Epithelial cell of esophagus (primary cell): Measurements from ENCODE around the gene CNN2.

ENCODE experiments used
- DNase-seq: peaks from one replicate; pipeline ENCODE4 v3.0.0; 2010; ENCODE audit warnings: low read depth
- H3K4me3 ChIP-seq: 2 replicates; pipeline ENCODE4 v1.5.1; 2011; ENCODE audit warnings: mild to moderate bottlenecking, low read length, control low read depth
- TF ChIP-seq, protein P1 (sequence below): IDR thresholded peaks from 2 replicates; pipeline ENCODE4 v1.5.1; 2011; ENCODE audit warnings: low read depth, mild to moderate bottlenecking, low read length, control low read depth, inconsistent platforms; ENCODE audit not compliant: insufficient read depth; ENCODE audit errors: missing control alignments

CNN2 gene

DNA sequence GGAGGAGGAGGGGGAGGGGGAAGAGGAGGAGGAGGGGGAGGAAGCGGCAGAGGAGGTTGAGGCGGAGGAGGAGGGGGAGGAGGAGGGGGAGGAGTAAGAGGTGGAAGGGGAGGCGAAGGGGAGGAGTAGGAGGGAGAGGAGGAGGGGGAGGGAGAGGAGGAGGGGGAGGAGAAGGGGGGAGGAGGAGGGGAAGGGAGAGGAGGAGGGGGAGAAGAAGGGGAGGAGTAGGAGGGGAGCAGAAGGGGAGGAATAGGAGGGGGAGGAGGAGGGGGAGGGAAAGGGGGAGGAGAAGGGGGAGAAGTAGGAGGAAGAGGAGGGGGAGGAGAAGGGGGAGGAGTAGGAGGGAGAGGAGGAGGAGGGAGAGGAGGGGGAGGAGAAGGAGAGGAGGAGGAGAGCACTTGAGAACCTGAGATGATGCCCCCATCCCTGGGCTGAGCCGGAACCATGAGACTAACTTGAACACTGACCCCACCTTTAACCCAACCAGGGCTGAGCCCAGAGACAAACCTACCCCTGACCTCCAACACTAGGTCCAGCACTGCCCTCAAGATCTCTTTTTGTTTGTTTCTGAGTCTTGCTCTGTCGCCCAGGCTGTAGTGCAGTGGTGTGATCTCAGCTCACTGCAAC lies 26.1 kb downstream of the CNN2 start:
- TF ChIP-seq, protein P1, sequence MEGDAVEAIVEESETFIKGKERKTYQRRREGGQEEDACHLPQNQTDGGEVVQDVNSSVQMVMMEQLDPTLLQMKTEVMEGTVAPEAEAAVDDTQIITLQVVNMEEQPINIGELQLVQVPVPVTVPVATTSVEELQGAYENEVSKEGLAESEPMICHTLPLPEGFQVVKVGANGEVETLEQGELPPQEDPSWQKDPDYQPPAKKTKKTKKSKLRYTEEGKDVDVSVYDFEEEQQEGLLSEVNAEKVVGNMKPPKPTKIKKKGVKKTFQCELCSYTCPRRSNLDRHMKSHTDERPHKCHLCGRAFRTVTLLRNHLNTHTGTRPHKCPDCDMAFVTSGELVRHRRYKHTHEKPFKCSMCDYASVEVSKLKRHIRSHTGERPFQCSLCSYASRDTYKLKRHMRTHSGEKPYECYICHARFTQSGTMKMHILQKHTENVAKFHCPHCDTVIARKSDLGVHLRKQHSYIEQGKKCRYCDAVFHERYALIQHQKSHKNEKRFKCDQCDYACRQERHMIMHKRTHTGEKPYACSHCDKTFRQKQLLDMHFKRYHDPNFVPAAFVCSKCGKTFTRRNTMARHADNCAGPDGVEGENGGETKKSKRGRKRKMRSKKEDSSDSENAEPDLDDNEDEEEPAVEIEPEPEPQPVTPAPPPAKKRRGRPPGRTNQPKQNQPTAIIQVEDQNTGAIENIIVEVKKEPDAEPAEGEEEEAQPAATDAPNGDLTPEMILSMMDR = no peak
- DNase-seq = no peak
- no peak overlapping the region for H3K4me3 ChIP-seq

DNA sequence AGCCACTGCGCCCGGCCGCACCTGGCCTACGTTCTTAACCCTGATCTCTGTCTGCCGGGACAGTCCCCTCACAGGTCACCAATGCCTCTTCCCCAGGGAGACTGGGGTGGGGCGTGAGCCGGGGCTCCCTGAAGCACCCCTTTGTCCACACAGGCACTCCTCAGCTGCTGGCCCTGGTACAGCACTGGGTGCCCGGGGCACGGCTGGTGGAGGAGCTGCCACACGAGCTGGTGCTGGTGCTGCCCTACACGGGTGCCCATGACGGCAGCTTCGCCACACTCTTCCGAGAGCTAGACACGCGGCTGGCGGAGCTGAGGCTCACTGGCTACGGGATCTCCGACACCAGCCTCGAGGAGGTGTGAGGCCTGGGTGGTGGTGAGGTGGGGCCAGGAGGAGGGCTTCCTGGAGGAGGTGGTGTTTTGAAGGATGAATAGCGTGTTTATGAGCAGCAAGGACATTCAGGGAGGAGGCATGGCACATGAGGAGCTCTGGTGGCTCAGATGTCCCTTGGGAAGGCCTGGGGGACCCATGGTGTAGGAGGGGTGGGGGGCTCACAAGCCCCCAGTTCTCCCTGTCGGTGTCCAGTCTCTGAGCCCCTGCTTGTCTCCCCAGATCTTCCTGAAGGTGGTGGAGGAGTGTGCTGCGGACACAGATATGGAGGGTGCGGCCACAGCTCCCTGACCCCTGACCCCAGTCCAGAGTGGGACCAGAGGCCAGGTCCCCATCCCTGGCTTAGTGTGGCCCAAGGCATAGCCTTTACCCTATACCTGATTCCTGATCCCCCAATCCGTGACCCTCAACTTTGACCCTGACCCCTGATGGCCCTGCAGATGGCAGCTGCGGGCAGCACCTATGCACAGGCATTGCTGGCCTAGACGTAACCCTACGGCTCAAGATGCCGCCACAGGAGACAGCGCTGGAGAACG lies 27.0 kb downstream of the CNN2 start:
- TF ChIP-seq, protein P1 = no peak
- H3K4me3 ChIP-seq = no peak overlapping the region
- no peak for DNase-seq

DNA sequence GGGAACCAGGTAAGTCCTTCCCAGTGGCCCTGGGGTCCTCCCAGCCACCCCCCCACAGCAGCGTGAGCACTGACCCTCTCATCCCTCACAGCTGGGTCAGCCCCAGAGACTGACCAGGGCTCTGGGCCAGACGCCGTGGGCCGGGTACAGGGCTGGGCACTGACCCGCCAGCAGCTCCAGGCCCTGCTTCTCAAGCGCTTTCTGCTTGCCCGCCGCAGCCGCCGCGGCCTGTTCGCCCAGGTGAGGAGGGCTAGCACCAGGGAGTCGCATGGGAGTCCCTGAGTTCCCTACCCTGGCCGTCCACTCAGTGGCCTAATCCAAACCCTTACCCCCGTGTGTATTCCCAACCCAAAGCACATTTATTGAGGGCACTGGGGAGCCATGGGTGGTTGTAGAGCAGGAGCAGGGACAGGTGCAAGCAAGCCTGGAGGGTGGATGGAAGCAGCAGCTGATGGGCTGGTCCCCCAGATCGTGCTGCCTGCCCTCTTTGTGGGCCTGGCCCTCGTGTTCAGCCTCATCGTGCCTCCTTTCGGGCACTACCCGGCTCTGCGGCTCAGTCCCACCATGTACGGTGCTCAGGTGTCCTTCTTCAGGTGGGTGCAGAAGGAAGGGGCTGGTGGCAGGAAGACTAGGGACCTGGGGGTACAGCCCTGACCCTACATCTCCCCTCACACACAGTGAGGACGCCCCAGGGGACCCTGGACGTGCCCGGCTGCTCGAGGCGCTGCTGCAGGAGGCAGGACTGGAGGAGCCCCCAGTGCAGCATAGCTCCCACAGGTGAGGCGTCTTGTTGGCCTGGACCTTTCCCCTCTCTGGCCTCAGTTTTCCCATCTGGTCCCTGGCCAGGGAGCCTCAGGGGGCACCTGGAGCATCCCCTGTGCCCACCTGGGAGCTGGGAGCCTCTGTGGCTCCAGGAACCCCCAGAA lies 28.0 kb downstream of the CNN2 start:
- no peak for DNase-seq
- TF ChIP-seq, protein P1 = no peak

DNA sequence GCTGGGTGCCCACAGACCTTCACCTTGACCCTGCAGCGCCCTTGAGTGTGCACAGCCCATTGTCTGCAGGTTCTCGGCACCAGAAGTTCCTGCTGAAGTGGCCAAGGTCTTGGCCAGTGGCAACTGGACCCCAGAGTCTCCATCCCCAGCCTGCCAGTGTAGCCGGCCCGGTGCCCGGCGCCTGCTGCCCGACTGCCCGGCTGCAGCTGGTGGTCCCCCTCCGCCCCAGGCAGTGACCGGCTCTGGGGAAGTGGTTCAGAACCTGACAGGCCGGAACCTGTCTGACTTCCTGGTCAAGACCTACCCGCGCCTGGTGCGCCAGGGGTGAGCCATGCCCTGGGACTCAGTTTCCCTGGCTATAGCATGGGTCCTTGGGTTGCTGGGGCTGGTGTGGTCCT lies 28.6 kb downstream of the CNN2 start:
- H3K4me3 ChIP-seq = no peak overlapping the region
- TF ChIP-seq, protein P1 = no peak

More for the DNA sequence above, 28.0 kb downstream of the CNN2 start:
- H3K4me3 ChIP-seq = no peak overlapping the region

DNA sequence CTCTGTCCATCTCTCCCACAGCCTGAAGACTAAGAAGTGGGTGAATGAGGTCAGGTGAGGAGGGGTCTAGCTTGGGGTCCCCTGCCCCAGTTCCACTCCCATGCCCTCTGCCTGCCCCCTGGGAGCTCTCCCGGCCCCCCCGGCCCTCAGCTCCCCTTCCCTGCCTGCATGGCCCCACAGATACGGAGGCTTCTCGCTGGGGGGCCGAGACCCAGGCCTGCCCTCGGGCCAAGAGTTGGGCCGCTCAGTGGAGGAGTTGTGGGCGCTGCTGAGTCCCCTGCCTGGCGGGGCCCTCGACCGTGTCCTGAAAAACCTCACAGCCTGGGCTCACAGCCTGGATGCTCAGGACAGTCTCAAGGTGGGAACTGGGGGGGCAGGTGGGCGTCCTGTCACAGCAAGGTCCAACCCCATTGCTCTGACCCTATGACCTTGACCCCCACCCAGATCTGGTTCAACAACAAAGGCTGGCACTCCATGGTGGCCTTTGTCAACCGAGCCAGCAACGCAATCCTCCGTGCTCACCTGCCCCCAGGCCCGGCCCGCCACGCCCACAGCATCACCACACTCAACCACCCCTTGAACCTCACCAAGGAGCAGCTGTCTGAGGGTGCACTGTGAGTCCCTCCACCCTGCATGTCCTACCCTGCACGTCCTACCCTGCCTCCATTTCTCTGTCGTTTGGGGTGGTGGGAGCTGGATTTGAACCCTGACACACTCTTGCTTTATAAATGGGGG lies 29.6 kb downstream of the CNN2 start:
- TF ChIP-seq, protein P1 = no peak
- no peak overlapping the region for H3K4me3 ChIP-seq
- no peak for DNase-seq

More for the DNA sequence above, 28.6 kb downstream of the CNN2 start:
- no peak for DNase-seq

DNA sequence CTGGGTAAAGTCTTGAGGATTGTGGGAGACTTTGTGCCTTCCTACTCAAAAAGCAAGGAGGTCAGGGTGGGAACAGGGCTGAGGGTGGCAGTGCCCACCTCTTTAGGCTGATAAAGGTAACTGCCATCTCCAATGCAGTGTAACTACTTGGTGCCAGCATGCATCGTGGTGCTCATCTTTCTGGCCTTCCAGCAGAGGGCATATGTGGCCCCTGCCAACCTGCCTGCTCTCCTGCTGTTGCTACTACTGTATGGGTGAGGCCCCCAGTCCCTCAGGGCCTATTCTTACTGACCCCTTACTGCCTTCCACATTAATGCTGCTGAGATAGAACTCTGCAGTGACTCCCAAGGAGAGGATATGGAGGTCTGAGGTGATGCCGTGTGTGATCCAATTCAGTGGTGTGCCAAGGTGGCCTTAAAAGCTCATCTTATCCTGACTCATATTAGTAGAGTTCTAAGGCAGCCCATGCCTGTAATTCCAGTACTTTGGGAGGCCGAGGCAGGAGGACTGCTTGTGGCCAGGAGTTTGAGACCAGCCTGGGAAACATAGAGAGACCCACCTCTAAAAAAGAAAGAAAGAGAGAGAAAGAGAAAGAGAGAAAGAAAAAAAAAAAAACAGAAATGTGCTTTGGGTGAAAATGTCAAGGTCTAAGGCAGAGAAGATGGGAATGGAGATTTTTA lies 30.9 kb downstream of the CNN2 start:
- DNase-seq = peak; percentile 70
- TF ChIP-seq, protein P1 = peak; percentile 5
- no peak overlapping the region for H3K4me3 ChIP-seq
